ENCODE data around the gene FOXJ2.
A peak's percentile ranks its signal among the peaks of the same experiment; 100 is the strongest.
"Not testable (repeated sequence)": the region's sequence is repeated elsewhere in the genome, so short reads cannot be mapped to it uniquely, and the experiment has no call there.

FOXJ2 gene

GRCh38 chr12:8081251-8081920 lies 48.9 kb downstream of the FOXJ2 start:
- no peak for DNase-seq (ENCODE audit: low read depth)
- H3K4me3 ChIP-seq (ENCODE audit: low read length), result peak overlapping the region; percentile 100
- no peak for TF ChIP-seq CTCF (conservative IDR thresholded peaks at IDR 0.05; ENCODE audit: low read depth, low read length)

- no peak for TF ChIP-seq CTCF (conservative IDR thresholded peaks at IDR 0.05; ENCODE audit: low read depth, low read length)
- no peak for DNase-seq (ENCODE audit: low read depth)
- peak overlapping the region; percentile 100 for H3K4me3 ChIP-seq (ENCODE audit: low read length)
Measured at GRCh38 chr12:8082808-8083100, 50.2 kb downstream of the FOXJ2 start.

DNA sequence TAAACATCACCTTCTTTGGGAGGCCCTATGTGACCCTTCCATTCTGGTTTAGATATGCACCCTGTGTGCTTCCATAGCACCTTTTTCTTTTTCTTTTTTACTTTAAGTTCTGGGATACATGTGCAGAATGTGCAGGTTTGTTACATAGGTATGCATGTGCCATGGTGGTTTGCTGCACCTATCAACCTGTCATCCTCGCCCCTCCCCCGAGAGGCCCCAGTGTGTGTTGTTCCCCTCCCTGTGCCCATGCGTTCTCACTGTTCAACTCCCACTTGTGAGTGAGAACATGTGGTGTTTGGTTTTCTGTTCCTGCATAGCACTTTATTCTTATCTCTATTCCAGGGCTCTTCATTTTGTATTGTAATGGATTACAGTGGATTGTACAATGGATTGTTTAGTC lies 51.8 kb downstream of the FOXJ2 start:
- DNase-seq (ENCODE audit: low read depth); H3K4me3 ChIP-seq (ENCODE audit: low read length): not testable (repeated sequence)

DNA sequence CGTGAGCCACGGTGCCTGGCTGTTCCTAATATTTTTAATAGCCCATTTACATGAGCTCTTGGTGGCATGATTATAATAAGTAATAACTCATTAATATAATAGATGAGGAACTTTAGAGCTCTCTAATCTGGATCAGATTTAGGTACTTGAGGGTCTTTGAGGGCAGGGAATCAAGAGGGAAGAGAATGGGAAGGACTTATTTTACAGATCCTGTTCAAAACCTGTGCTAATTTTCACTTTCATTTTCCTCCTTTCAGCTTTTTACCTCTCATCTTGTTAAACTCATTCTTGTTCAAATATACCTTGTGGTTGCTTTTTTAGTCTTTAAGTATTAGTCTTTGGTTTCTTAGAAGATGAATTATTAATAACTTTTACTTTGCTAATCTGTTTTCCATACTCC lies 55.1 kb downstream of the FOXJ2 start:
- no peak for TF ChIP-seq CTCF (conservative IDR thresholded peaks at IDR 0.05; ENCODE audit: low read depth, low read length)
- no peak overlapping the region for H3K4me3 ChIP-seq (ENCODE audit: low read length)
- no peak for DNase-seq (ENCODE audit: low read depth)

DNA sequence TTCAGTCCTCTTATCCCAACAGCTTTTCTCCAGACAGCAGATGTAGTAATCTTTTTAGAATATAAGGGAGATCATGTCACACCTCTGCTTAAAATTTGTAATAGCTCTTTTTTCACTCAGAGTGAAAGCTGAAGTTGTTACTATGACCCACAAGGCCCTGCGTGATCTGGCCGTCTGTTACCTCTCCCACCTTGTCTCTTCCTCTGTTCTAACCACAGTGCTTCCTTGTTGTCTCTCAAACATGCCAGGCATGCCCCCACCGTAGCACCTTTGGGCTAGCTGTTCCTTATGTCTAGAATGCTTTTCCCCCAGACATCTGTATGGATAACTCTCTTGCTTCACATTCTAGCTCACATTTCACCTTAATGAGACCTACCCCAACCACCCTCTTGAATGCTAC lies 56.1 kb downstream of the FOXJ2 start:
- H3K4me3 ChIP-seq (ENCODE audit: low read length), result no peak overlapping the region
- no peak for DNase-seq (ENCODE audit: low read depth)
- no peak for TF ChIP-seq CTCF (conservative IDR thresholded peaks at IDR 0.05; ENCODE audit: low read depth, low read length)

GRCh38 chr12:8089277-8089676 lies 56.8 kb downstream of the FOXJ2 start:
- not testable (repeated sequence) for H3K4me3 ChIP-seq (ENCODE audit: low read length); DNase-seq (ENCODE audit: low read depth)

DNA sequence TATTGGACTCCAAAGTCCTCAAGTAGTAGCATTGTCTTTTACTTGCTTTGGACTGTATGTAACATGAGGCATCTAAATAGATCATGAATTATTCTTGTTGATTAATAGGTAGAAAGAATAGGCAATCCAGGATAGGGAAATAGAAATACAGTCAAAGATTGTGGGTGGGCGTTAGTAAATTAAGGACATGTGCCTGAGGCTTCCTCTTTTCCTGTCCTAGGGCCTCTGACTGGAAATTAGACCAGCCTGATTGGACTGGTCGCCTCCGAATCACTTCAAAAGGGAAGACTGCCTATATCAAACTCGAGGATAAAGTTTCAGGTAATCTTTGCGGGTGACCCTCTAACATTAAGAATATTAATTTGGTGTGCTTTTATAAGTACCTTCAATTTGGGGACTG lies 57.2 kb downstream of the FOXJ2 start:
- no peak for TF ChIP-seq CTCF (conservative IDR thresholded peaks at IDR 0.05; ENCODE audit: low read depth, low read length)
- H3K4me3 ChIP-seq (ENCODE audit: low read length), result no peak overlapping the region
- no peak for DNase-seq (ENCODE audit: low read depth)

DNA sequence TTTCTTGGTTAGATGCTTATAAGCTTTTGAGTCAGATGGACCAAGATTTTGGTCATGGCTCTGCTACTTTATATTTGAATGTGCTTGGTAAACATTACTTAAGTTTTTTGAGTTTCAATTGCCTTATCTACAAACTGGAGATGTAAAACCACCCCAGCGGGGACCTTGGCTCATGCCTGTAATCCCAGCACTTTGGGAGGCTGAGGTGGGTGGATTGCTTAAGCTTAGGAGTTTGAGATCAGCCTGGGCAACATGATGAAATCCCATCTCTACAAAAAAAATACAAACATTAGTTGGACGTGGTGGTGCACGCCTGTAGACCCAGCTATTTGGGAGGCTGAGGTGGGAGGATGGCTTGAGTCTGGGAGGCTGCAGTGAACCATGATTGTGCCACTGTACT lies 60.8 kb downstream of the FOXJ2 start:
- no peak overlapping the region for H3K4me3 ChIP-seq (ENCODE audit: low read length)
- DNase-seq (ENCODE audit: low read depth), result no peak
- no peak for TF ChIP-seq CTCF (conservative IDR thresholded peaks at IDR 0.05; ENCODE audit: low read depth, low read length)

All from retinal pigment epithelial cell (primary cell).